OCI-LY7 (cell line): ENCODE data around the gene IFNK.

Experiments used
- EZH2phosphoT487 ChIP-seq: fragments of 200-600 bp; sonication (generic); IDR thresholded peaks from 2 replicates; pipeline ENCODE4 v1.6.1; 2018; ENCODE audit warnings: low read depth, borderline replicate concordance, mild to moderate bottlenecking, mixed run types, antibody characterized with exemption, low read length, moderate library complexity, mixed read lengths
- TF ChIP-seq, protein P1 (sequence below): fragments of 200-600 bp; sonication (generic); conservative IDR thresholded peaks from 2 replicates; pipeline ENCODE4 v1.5.1; 2014; ENCODE audit warnings: mild to moderate bottlenecking, antibody characterized with exemption, low read length, moderate library complexity, mixed read lengths

DNA sequence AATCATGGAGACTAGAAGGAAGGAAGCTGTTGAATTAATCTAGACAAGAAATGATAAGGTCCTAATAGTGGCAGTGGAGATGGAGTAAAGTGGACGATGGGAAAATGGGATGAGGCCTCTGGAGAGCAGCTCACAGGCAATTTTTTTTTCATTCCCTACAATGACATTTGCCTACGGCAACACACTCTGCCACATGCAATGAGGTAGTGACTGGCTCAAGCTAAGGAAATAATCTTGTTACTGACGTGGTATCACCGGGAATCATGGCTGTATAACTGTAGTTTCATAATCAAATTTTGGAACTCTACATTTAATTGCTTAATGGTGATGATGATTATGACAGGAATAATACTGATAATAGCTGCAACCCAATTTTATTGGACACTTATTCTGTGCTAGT is 17.6 kb downstream of the IFNK start:
- TF ChIP-seq, protein P1, sequence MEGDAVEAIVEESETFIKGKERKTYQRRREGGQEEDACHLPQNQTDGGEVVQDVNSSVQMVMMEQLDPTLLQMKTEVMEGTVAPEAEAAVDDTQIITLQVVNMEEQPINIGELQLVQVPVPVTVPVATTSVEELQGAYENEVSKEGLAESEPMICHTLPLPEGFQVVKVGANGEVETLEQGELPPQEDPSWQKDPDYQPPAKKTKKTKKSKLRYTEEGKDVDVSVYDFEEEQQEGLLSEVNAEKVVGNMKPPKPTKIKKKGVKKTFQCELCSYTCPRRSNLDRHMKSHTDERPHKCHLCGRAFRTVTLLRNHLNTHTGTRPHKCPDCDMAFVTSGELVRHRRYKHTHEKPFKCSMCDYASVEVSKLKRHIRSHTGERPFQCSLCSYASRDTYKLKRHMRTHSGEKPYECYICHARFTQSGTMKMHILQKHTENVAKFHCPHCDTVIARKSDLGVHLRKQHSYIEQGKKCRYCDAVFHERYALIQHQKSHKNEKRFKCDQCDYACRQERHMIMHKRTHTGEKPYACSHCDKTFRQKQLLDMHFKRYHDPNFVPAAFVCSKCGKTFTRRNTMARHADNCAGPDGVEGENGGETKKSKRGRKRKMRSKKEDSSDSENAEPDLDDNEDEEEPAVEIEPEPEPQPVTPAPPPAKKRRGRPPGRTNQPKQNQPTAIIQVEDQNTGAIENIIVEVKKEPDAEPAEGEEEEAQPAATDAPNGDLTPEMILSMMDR, result no peak
- no peak for TF ChIP-seq EZH2phosphoT487
